ENCODE measurements around the gene PRDM16.

DNA sequence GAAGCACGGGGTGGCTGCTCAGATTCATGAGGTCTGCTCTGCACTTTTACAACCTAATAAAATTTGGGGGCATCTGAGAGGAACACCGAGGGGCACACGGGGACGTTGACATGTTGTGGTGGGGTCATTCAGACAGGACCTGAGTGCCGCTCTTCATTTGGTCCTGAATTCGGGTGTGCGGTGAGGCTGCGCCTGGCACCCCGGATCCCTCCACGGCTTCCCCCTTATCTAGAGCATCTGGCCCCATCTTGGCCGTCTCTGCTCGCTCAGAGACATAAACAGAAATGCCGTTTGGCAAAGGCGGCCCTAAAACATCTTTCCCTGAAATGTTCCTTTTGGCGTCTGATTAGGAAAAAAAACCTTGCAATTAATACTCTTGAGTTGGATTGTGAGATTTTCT, 157.2 kb downstream of the PRDM16 start:
- TF ChIP-seq YY1 (IDR thresholded peaks at IDR 0.05; ENCODE audit: insufficient read depth, insufficient read length) = no peak
- no peak for TF ChIP-seq SUZ12 (IDR thresholded peaks at IDR 0.05; ENCODE audit: extremely low read depth, insufficient read depth, insufficient read length)
